HG02885 (cell line): ENCODE data around the gene NUP88.
"Not testable (repeated sequence)": the region's sequence is repeated elsewhere in the genome, so short reads cannot be mapped to it uniquely, and the experiment has no call there.

Experiments
- ATAC-seq: cut with Tn5 transposase; IDR thresholded peaks from one replicate; pipeline ENCODE4 v1.9.1; 2021; ENCODE audit warnings: mild to moderate bottlenecking; ENCODE audit not compliant: unreplicated experiment, poor library complexity

Gene NUP88

DNA sequence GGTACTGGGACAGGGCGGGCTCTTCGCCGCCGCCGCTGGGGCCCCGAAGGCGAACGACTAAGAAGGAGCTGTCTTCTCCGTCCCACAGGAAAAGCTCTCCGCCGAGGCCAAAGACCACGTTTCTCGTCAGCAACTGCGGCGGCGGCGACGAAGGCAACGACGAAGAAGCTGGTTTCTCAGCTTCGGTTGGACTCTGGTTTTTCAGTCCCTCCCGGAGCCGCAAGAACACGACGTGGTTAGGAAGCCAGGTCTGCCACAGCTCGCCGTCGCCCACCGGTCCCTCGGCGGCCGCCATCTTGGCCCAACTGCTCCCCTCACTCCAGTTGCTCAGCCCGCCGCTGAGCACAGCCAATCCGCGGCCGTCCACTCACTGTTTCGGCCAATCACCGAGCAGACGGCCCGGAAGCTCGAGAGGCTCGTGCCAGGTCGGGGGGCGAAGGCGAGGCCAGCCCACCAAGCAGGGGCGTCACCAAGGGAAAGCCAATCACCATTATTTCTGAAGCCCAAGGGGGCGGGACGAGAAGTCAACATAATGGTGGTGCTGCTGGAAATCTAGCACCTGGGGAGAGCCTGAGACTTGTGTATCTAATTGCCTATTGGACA is at the start of gene NUP88:
NUP88 (minus strand) TSS at position 307 of the 603 bp plus-strand sequence; CDS start at position 295, 12 bp downstream.
- peak; percentile 91 for ATAC-seq

DNA sequence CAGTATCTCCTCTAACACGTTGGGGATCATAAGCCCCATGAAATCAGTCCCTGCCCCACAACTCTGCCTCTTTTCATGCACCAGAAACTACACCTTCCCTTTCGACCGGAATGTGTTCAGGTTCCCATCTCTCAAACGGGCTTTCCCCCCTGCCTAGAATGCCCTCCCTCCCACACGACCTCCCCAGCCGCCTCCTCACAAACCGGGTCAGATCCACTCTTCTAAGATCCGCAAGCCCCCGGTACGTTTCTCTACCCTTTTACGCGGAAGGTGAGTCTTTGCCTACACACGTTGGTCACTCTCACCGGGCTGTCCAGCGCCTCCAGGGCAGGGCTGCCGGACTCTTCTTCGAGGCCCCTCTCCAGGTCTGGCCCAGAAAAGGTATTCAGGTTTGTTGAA is 48.6 kb upstream of the NUP88 start:
- peak; percentile 13 for ATAC-seq

DNA sequence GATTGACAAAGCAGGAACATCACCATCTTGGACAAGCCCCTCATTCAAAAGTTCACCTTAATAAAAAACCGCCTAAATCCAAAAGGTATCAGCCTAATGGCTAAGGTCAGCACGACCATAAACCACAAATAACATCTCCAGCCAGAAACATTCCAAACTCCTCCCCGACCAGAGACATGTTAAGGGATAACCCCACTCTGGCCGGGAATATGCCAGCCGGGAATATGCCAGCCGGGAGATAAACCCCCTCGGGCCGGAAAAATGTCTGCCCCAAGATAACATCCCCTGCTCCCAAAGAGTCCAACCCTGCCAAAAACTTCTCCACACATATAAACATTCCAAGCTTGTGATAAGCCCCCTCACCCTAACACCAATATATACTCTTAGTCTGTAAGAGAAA is 48.0 kb upstream of the NUP88 start:
- ATAC-seq = no peak

GRCh38 chr17:5466295-5466694 is 46.8 kb upstream of the NUP88 start:
- ATAC-seq = no peak

GRCh38 chr17:5464717-5465507 is 45.5 kb upstream of the NUP88 start:
- no peak for ATAC-seq

DNA sequence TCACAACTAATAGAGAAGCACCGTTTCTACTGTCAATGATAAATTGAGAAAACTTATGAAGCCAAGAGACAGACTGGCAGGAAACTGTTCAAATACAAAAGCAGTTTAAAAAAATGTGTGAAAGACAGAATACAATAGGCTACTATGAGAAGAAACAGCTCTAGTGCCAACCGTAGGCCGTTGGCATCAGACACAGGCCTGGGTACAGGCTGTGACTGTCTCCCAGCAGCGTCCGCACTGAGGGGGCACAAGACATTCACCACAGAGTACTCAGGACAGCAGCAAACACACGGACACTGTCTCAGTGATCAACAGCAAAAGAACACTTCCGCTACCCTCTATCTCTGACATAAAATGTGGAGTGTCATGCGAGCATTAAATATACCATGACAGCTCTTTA is 27.3 kb upstream of the NUP88 start:
- no peak for ATAC-seq

- ATAC-seq = no peak
Measured at GRCh38 chr17:5444209-5444608, 24.7 kb upstream of the NUP88 start.

DNA sequence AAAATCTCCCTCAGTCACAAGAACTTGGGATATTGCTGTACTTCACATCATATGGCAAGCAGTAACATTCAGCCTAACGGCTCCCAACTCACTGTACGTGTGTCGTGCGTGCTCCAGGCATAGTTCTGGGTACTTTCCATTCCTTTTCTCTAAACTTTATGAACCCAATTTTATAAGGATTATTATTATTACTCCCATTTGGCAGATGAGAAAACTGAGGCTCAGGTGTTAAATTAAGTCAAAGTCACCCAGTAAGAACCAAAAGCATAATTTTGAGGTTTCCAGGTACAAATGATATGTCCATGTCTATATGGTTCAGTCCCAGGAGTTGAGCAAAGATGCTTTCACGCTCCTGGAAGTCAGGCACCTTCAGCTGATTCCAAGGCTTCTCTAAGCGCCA is 24.3 kb upstream of the NUP88 start:
- ATAC-seq = no peak

DNA sequence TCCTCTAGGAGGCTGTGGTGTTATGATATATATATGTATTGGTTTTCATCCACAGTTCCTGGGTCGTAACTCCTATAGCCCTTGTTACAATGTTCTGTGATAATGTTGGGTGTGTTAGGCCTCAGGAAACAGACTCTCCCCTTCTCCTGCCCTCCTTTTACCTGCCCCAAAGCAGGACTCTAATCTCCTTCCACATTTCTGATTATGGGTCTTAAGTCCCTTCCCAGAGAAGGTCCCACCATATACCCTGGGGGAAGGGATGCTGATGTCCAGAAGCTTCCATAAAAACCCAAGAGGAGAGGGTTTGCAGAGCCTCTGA is 19.9 kb upstream of the NUP88 start:
- ATAC-seq = no peak

- ATAC-seq = peak; percentile 85
Measured at GRCh38 chr17:5438716-5439445, 19.4 kb upstream of the NUP88 start, which contains the start of gene C1QBP. Gene C1QBP, minus strand, starts transcription at chr17:5439155. Its CDS starts 82 bp downstream, at chr17:5439073.

DNA sequence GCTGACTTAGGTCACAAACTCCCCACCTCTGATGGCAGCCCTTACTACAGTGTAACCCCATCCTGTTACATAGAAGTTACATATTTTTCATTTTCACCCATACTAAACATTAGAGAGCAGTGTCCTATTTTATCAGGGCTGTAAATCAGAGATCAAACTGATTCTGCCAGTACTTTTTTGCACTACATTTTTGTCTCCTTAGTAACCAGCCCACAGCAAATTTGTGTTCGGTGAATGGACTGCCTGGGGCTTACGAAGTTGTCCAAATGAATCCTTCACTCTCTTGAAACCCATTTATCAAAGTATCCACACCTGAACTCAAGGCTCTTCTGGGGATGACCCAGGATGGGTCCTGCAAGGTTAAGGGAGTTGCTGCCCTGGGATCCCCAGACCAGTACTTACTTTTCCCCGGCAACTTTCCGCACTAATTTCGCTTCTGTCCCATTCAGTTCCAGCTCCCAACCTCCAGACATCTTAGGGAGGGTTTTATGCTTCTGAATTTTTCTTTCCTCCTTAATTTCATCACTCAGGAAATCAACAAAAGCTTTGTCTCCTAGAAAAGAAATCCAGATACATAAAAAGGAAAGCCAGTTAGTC is 18.4 kb upstream of the NUP88 start:
- ATAC-seq = no peak

DNA sequence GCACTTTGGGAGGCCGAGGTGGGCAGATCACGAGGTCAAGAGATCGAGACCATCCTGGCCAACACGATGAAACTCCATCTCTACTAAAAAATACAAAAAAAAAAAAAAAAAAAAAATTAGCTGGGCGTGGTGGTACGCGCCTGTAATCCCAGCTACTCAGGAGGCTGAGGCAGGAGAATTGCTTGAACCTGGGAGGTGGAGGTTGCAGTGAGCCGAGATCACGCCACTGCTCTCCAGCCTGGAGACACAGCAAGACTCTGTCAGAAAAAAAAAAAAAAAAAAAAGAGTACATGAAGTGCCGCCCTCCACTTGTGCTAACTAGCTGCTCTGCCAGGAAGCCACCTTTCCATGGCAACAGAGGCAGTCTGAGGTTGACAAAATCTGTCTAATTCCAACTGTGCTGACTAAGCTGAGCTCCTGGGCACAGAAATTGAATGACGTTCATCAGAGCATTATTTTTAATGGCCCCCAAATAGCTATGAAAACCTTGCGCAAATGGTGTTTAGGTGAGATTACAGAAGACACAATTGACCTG is 16.4 kb upstream of the NUP88 start:
- ATAC-seq = not testable (repeated sequence)

- no peak for ATAC-seq
Measured at GRCh38 chr17:5434984-5435383, 15.5 kb upstream of the NUP88 start.

DNA sequence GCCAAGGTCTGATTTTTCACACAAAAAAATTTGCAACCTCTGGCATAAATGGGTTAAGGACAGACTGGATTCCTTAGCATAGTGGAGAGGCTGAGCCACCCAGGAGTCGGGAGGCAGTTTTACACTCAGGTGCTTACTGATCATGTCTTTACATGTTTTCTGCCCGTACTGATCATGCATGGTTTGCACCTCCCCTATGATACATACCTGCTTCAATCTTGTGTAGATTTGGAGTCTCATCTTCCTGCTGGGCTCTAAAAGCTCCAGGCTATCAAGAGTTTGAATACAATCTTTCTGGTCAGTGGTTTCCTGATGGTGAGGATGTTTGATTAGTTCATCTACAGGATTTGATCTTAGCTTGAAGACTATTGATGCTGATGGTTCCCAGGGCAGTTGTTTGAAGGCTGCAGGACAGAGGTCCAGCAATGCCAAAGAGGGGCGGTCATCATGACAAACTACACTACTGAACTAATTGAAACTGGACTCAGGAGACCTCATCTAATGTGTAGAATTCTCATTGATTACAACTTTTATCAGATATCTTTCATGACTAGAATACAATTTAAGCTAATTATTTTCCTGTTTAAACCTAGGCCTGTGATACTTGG is 12.6 kb upstream of the NUP88 start:
- ATAC-seq = no peak

GRCh38 chr17:5431234-5431633 is 11.8 kb upstream of the NUP88 start:
- ATAC-seq = not testable (repeated sequence)

DNA sequence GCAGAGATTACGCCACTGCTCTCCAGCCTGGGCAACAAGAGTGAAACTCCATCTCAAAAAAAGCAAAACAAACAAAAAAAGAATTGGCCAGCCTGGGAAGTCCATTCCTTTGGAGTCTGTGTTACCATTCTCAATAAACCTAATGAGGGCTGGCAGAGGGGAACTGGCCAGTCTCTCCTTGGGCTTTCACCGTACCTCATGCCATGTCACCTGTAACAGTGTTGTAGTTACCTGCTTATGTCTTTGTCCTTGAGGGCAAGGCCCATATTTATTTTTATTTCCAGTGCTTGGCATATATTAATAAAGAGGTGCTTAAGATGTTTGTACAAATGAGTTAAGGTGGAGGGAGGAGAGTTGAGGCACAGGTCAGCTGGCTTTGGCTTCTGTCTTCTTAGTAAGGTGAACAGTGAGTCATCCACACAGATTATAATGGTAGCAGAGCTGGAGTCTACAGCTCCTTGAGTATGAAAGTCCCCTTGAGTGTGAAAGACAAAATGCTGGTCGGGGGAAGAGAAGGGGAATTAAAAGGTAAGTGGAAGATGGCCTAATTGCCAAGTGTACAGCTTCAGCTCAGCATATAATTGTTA is 11.0 kb upstream of the NUP88 start:
- no peak for ATAC-seq

DNA sequence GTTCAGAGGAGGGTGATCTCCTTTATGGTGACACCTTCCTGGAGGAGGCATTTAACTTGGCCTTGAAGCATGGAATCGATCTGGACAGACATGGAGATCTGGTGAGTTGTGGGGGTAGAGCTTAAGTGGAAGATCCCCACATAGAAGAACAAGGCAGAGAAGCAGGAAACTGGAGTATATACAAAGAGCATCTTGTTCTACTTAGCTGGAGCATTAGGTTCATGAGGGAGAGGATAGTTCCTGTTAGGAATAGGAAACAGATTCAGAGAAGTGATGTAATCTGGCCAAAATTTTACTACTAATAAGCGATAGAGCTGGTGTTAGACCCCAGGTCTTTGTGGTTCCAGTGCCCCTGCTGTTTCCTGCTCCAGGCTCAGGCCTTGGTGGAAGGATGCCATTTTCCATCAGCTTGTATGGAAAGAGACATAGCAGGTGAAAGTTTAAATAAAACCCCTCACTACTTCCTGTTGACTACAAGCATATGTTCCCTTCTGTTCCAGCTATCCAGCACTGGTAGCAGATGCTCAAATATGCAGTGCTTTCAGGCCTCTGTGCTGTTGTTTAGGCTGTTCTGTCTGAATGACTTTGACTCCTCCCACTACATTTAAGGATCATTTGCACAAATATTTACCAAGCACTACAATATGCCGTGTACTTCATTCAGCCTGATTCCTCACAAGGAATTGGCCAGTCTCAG is 9.9 kb upstream of the NUP88 start:
- ATAC-seq = no peak

- no peak for ATAC-seq
Measured at GRCh38 chr17:5425826-5426225, 6.4 kb upstream of the NUP88 start.

- ATAC-seq = no peak
Measured at GRCh38 chr17:5424909-5425308, 5.4 kb upstream of the NUP88 start.
